Inflammatory macrophage (primary cell): ENCODE measurements around the gene NCOA4.
"Not testable (repeated sequence)": the region's sequence is repeated elsewhere in the genome, so short reads cannot be mapped to it uniquely, and the experiment has no call there.

Experiments used
- DNase-seq, 2 donors: peaks; one replicate each; pipeline ENCODE4 v3.0.0-alpha.2; 2020 to 2022
- total RNA-seq, 18 experiments: gene quantifications; one replicate each; lab custom pipeline; 2026; ENCODE audit warnings: mixed read lengths in 6 of 18, inconsistent platforms in 2 of 18; lab: John Stamatoyannopoulos, UW

NCOA4 gene
- total RNA-seq = 429 to 1,255 (median 801) reads per million in 18 experiments

- DNase-seq = peak; percentile 99
These were observed at the start of gene NCOA4 for GRCh38 chr10:46030091-46030937. TSS of gene NCOA4 (minus strand) at chr10:46030623. CDS start at chr10:46016680, 13,943 bp downstream.

- peak; percentile 77 to 91 for DNase-seq
These were observed 49.6 kb upstream of the NCOA4 start for GRCh38 chr10:46079831-46080585.

- peak; percentile 62 to 67 for DNase-seq
These were observed 47.4 kb upstream of the NCOA4 start for GRCh38 chr10:46077731-46078413.

- DNase-seq = peak; percentile 36 to 78
These were observed 46.7 kb upstream of the NCOA4 start for GRCh38 chr10:46077141-46077554.

GRCh38 chr10:46075869-46076268 is 45.4 kb upstream of the NCOA4 start:
- DNase-seq = no peak

GRCh38 chr10:46074196-46074946 is 43.9 kb upstream of the NCOA4 start:
- DNase-seq = no peak

GRCh38 chr10:46073564-46073963 is 43.1 kb upstream of the NCOA4 start:
- no peak for DNase-seq

GRCh38 chr10:46070749-46071148 is 40.3 kb upstream of the NCOA4 start:
- DNase-seq = no peak

- DNase-seq = peak in 1 of 2 donors; percentile 6
These were observed 39.5 kb upstream of the NCOA4 start for GRCh38 chr10:46069771-46070463.

GRCh38 chr10:46068905-46069304 is 38.5 kb upstream of the NCOA4 start:
- no peak for DNase-seq

- no peak for DNase-seq
These were observed 37.7 kb upstream of the NCOA4 start for GRCh38 chr10:46068117-46068516.

- no peak for DNase-seq
These were observed 33.9 kb upstream of the NCOA4 start for GRCh38 chr10:46064269-46064817.

- DNase-seq = peak; percentile 24 to 42
These were observed 32.5 kb upstream of the NCOA4 start for GRCh38 chr10:46062723-46063428.

- DNase-seq = no peak
These were observed 30.3 kb upstream of the NCOA4 start for GRCh38 chr10:46060706-46061105.

GRCh38 chr10:46057927-46058326 is 27.5 kb upstream of the NCOA4 start:
- DNase-seq = not testable (repeated sequence)

- no peak for DNase-seq
These were observed 26.6 kb upstream of the NCOA4 start for GRCh38 chr10:46057038-46057437.

- no peak for DNase-seq
These were observed 25.3 kb upstream of the NCOA4 start for GRCh38 chr10:46055771-46056170.

GRCh38 chr10:46053534-46054434 is 23.4 kb upstream of the NCOA4 start:
- no peak for DNase-seq

- no peak for DNase-seq
These were observed 22.5 kb upstream of the NCOA4 start for GRCh38 chr10:46052791-46053375.
